OCI-LY1 (cell line): ENCODE measurements around the gene RNF8.
A peak's percentile ranks its signal among the peaks of the same experiment; 100 is the strongest.

ENCODE experiments used
- H2AFZ ChIP-seq: fragments of 200-600 bp; sonication (generic), shearing (Covaris generic); 2 replicates; pipeline ENCODE4 v1.6.0; 2014; ENCODE audit warnings: antibody characterized with exemption, mild to moderate bottlenecking, low read length
- H3F3A ChIP-seq: fragments of 200-600 bp; sonication (generic), shearing (Covaris generic); 2 replicates; pipeline ENCODE4 v1.6.0; 2014; ENCODE audit warnings: mild to moderate bottlenecking, antibody characterized with exemption, low read length, moderate library complexity; ENCODE audit not compliant: insufficient read depth
- H3K27ac ChIP-seq: fragments of 200-600 bp; sonication (generic); 2 replicates; pipeline ENCODE4 v1.5.1; 2014; ENCODE audit warnings: low read length, mixed run types, mild to moderate bottlenecking, low read depth; ENCODE audit not compliant: poor library complexity, severe bottlenecking
- H3K27me3 ChIP-seq: fragments of 200-600 bp; sonication (generic); 2 replicates; pipeline ENCODE4 v1.6.0; 2014; ENCODE audit warnings: antibody characterized with exemption, mild to moderate bottlenecking, low read length, moderate library complexity; ENCODE audit not compliant: insufficient read depth
- H3K36me3 ChIP-seq: fragments of 200-600 bp; sonication (generic); 2 replicates; pipeline ENCODE4 v1.6.1; 2014; ENCODE audit warnings: mild to moderate bottlenecking, antibody characterized with exemption, low read length, moderate library complexity, mixed read lengths; ENCODE audit not compliant: insufficient read depth
- H3K4me1 ChIP-seq: fragments of 200-600 bp; sonication (generic); 2 replicates; pipeline ENCODE4 v1.5.1; 2014; ENCODE audit warnings: mild to moderate bottlenecking, low read length, moderate library complexity; ENCODE audit not compliant: insufficient read depth, severe bottlenecking
- H3K4me2 ChIP-seq: fragments of 200-600 bp; sonication (generic), shearing (Covaris generic); 2 replicates; pipeline ENCODE4 v1.6.1; 2014; ENCODE audit warnings: low read length
- H3K4me3 ChIP-seq: fragments of 200-600 bp; sonication (generic); 2 replicates; pipeline ENCODE4 v1.5.1; 2014; ENCODE audit warnings: low read length, low read depth, mild to moderate bottlenecking, mixed read lengths; ENCODE audit not compliant: poor library complexity, severe bottlenecking
- H3K79me2 ChIP-seq: fragments of 200-600 bp; shearing (Covaris generic); 2 replicates; pipeline ENCODE4 v1.6.1; 2016; ENCODE audit warnings: mixed run types, low read length, mixed read lengths; ENCODE audit not compliant: insufficient read depth
- H3K9ac ChIP-seq: fragments of 200-600 bp; sonication (generic), shearing (Covaris generic); 2 replicates; pipeline ENCODE4 v1.6.1; 2014; ENCODE audit warnings: mild to moderate bottlenecking, low read length, mixed read lengths
- H3K9me2 ChIP-seq: fragments of 200-600 bp; sonication (generic), shearing (Covaris generic); 2 replicates; pipeline ENCODE4 v1.6.1; 2014; ENCODE audit warnings: low read depth, mild to moderate bottlenecking, low read length, mixed read lengths
- H3K9me3 ChIP-seq: fragments of 200-600 bp; shearing (Covaris generic); 2 replicates; pipeline ENCODE4 v1.6.1; 2014; ENCODE audit warnings: low read length, mixed read lengths
- H4K20me1 ChIP-seq: fragments of 200-600 bp; sonication (generic), shearing (Covaris generic); 2 replicates; pipeline ENCODE4 v1.6.0; 2016; ENCODE audit warnings: mild to moderate bottlenecking, low read length; ENCODE audit not compliant: insufficient read depth
- CTCF ChIP-seq: fragments of 200-600 bp; sonication (generic), shearing (Covaris generic); IDR thresholded peaks from 2 replicates; pipeline ENCODE4 v1.5.1; 2017; ENCODE audit warnings: mild to moderate bottlenecking, antibody characterized with exemption, low read length, moderate library complexity, mixed read lengths
- EZH2 ChIP-seq: fragments of 200-600 bp; sonication (generic), shearing (Covaris generic); IDR thresholded peaks from 2 replicates; pipeline ENCODE4 v1.8.0; 2017; ENCODE audit warnings: borderline replicate concordance, mixed run types, mild to moderate bottlenecking, antibody characterized with exemption, low read length, moderate library complexity, mixed read lengths

The RNF8 gene

GRCh38 chr6:37352384-37352783, 1.4 kb upstream of the RNF8 start:
- no peaks in the 10 kb centered on the region for H3K9me2 ChIP-seq
- H3K9ac ChIP-seq = no peak overlapping the region
- no peaks in the 10 kb centered on the region for H3K36me3 ChIP-seq
- no peaks in the 10 kb centered on the region for H3F3A ChIP-seq
- 0 out of 2 replicates have a peak, but pooled peaks cover 3% of the 10 kb centered on the region for H3K79me2 ChIP-seq
- no peaks in the 10 kb centered on the region for H4K20me1 ChIP-seq
- no peak overlapping the region for H2AFZ ChIP-seq
- no peak overlapping the region for H3K27ac ChIP-seq
- no peak overlapping the region for H3K4me2 ChIP-seq
- peaks cover 23% of the 10 kb centered on the region for H3K4me1 ChIP-seq
- H3K9me3 ChIP-seq = no peaks in the 10 kb centered on the region
- no peak overlapping the region for H3K4me3 ChIP-seq
- TF ChIP-seq EZH2 = no peak
- TF ChIP-seq CTCF = no peak
- H3K27me3 ChIP-seq = no peaks in the 10 kb centered on the region

GRCh38 chr6:37354526-37355384, 972 bp downstream of the RNF8 start:
- H4K20me1 ChIP-seq = no peaks in the 10 kb centered on the region
- H3K4me2 ChIP-seq = peak overlapping the region; percentile 82
- H3K27ac ChIP-seq = no peak overlapping the region
- no peaks in the 10 kb centered on the region for H3F3A ChIP-seq
- peaks cover 23% of the 10 kb centered on the region for H3K4me1 ChIP-seq
- no peaks in the 10 kb centered on the region for H3K9me2 ChIP-seq
- H3K36me3 ChIP-seq = no peaks in the 10 kb centered on the region
- TF ChIP-seq EZH2 (no peak), CTCF (no peak)
- H3K4me3 ChIP-seq = peak overlapping the region; percentile 94
- no peaks in the 10 kb centered on the region for H3K9me3 ChIP-seq
- no peak overlapping the region for H2AFZ ChIP-seq
- 0 out of 2 replicates have a peak, but pooled peaks cover 3% of the 10 kb centered on the region for H3K79me2 ChIP-seq
- peak overlapping the region; percentile 83 for H3K9ac ChIP-seq
- no peaks in the 10 kb centered on the region for H3K27me3 ChIP-seq

GRCh38 chr6:37357288-37357687, 3.5 kb downstream of the RNF8 start:
- Histone ChIP-seq H3K27ac (no peak overlapping the region), H3F3A (no peaks in the 10 kb centered on the region), H3K36me3 (peaks cover 14% of the 10 kb centered on the region; the same call in 1 of the 2 replicates), H3K9ac (no peak overlapping the region), H3K4me1 (peaks cover 23% of the 10 kb centered on the region), H3K79me2 (0 out of 2 replicates have a peak, but pooled peaks cover 3% of the 10 kb centered on the region), H3K4me2 (no peak overlapping the region), H3K9me3 (no peaks in the 10 kb centered on the region), H3K9me2 (no peaks in the 10 kb centered on the region), H4K20me1 (no peaks in the 10 kb centered on the region), H3K27me3 (no peaks in the 10 kb centered on the region), H3K4me3 (no peak overlapping the region), H2AFZ (no peak overlapping the region)
- TF ChIP-seq CTCF (no peak), EZH2 (no peak)
